AG04450 (cell line): Measurements from ENCODE around the gene SKI. TPM values are rescaled to one million over a fixed set of nuclear protein-coding genes. Genes with fewer than 3 reads are reported as not detected.

Experiments
- CTCF ChIA-PET: fragments of 300-600, 350-600 bp; formaldehyde crosslinking; extraction: SDS; loops from one replicate; lab custom pipeline; 2022; ENCODE audit warnings: antibody characterized with exemption, inconsistent platforms; lab: Charles Lee
- POLR2A ChIA-PET: fragments of 350-600 bp; formaldehyde crosslinking; extraction: SDS; loops from one replicate; lab custom pipeline; 2021; ENCODE audit warnings: antibody characterized with exemption, inconsistent platforms; lab: Yijun Ruan, JAX
- DNase-seq: peaks from one replicate; pipeline ENCODE4 v3.0.0-alpha.2; 2011; ENCODE audit warnings: low read depth, low spot score
- H3K27ac ChIP-seq: one replicate; pipeline ENCODE4 v1.5.1; 2012; ENCODE audit warnings: low read depth, low read length, control low read depth
- H3K27me3 ChIP-seq: one replicate; pipeline ENCODE4 v1.6.0; 2012; ENCODE audit warnings: low read length; ENCODE audit not compliant: control insufficient read depth, insufficient read depth
- H3K4me3 ChIP-seq: 2 replicates; pipeline ENCODE4 v1.5.1; 2011; ENCODE audit warnings: mild to moderate bottlenecking, low read depth, low read length, control low read depth
- H3K9me3 ChIP-seq: 2 replicates; pipeline ENCODE4 v1.5.1; 2012; ENCODE audit warnings: low read length; ENCODE audit not compliant: control insufficient read depth, insufficient read depth
- polyA plus RNA-seq: library from polyadenylated mRNA; depleted of rRNA; stranded (reverse); fragments of >200 nt; gene quantifications from 2 replicates; pipeline ENCODE4 v1.2.3, GENCODE V29; 2011
- TF ChIP-seq, protein P1 (sequence below): IDR thresholded peaks from 2 replicates; pipeline ENCODE4 v1.5.1; 2011; ENCODE audit warnings: low read depth, low read length, control low read depth, inconsistent platforms

The SKI gene
- polyA plus RNA-seq, 1 experiment = 6.7 TPM

- POLR2A ChIA-PET = interaction anchor here (0.6 to 1.5 kb wide), 4 partner anchors 86 to 89 kb away, joined by 3 to 7 read pairs (median 6); no protein-coding TSS in a partner anchor
- no peak for DNase-seq
- peak overlapping the region; percentile 52 for H3K4me3 ChIP-seq
- H3K27me3 ChIP-seq = no peaks in the 10 kb centered on the region
- CTCF ChIA-PET = interaction anchor here (0.5 to 3.4 kb wide), 16 partner anchors 8 to 126 kb away, joined by 3 to 12 read pairs (median 3); partner anchors contain the start of gene FAAP20
- TF ChIP-seq, protein P1, sequence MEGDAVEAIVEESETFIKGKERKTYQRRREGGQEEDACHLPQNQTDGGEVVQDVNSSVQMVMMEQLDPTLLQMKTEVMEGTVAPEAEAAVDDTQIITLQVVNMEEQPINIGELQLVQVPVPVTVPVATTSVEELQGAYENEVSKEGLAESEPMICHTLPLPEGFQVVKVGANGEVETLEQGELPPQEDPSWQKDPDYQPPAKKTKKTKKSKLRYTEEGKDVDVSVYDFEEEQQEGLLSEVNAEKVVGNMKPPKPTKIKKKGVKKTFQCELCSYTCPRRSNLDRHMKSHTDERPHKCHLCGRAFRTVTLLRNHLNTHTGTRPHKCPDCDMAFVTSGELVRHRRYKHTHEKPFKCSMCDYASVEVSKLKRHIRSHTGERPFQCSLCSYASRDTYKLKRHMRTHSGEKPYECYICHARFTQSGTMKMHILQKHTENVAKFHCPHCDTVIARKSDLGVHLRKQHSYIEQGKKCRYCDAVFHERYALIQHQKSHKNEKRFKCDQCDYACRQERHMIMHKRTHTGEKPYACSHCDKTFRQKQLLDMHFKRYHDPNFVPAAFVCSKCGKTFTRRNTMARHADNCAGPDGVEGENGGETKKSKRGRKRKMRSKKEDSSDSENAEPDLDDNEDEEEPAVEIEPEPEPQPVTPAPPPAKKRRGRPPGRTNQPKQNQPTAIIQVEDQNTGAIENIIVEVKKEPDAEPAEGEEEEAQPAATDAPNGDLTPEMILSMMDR = peak; percentile 55
- peak overlapping the region; percentile 47 for H3K27ac ChIP-seq
- H3K9me3 ChIP-seq = no peaks in the 10 kb centered on the region; the same call in 1 of the 2 replicates
Observed at GRCh38 chr1:2314803-2315673, 86.9 kb downstream of the SKI start.

DNA sequence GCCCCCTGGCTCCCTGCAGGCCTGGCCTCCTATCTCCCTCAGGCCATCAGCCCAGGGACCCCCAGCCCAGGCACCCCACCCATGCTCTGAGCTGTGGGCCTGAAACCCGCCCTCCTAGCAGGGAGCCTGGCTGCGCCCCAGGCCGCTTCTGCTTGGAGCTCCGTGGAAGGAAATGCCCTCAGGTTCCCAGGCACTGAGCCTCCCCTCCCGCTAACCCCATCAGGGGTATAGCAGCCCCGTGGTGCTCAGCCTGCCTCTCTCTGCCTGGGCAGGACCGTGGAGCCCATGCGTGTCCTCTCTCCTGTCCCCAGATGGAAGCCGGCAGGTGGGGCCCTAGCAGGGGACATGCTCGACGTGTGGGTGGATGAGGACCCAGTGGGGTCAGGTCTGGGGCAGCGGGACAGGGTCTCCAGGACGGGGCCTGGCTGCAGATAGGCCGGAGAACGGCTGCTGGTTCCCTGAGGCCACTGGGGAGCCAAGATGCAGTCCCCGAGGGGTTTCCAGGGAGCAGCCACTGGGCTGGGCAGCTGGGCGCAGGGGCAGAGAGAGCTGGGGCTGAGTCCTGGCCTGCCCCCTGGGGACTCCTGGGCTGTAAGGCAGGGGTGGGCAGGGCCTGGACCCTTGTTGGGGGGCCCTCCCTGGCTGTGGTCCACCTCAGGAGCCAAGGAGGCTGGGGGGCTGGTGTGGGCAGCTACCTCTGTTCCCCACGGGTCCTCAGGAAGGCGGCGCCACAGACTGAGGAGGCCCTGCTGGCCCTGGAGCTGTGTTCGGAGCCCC lies 87.7 kb downstream of the SKI start:
- H3K27ac ChIP-seq = peak overlapping the region; percentile 52
- DNase-seq = no peak
- TF ChIP-seq, protein P1 = no peak
- CTCF ChIA-PET = interaction anchor here (0.5 to 3.4 kb wide), 13 partner anchors 9 to 126 kb away, joined by 3 to 12 read pairs (median 4); partner anchors contain the start of gene FAAP20
- no peak overlapping the region for H3K4me3 ChIP-seq
- no peaks in the 10 kb centered on the region; the same call in 1 of the 2 replicates for H3K9me3 ChIP-seq
- POLR2A ChIA-PET = interaction anchor here (1.4 kb wide), 1 partner anchor 87 kb away, joined by 7 read pairs; no protein-coding TSS in a partner anchor
- no peaks in the 10 kb centered on the region for H3K27me3 ChIP-seq

DNA sequence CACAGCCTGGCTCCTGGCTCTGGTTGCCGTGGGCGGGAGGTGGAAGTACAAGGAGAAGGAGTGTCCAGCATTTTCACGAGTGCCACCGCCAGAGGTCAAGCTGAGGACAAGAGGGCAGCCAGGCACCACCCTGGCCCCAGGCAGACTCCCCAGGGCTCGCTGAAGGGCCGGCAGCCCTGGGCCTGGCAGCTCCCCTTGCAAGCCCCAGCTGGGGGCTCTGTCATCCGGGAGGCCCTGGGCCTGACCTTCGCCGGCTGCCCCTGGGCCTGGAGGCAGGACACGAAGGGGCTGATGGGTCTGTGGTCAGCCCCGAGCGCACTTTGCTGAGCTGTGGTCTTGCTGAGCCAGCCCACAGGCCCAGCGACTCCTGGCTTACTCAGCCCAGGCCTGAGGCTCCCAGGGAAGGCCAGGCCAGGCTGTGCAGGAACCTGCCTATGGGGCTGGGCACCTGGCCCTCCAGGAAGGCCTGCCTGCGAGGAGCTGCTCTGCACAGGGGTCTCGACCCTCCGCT lies 88.4 kb downstream of the SKI start:
- H3K27me3 ChIP-seq = no peaks in the 10 kb centered on the region
- ChIA-PET CTCF (interaction anchor here (1.2 to 3.4 kb wide), 6 partner anchors 25 to 122 kb away, joined by 3 to 12 read pairs (median 6); partner anchors contain the start of gene FAAP20), POLR2A (interaction anchor here (1.3 to 1.4 kb wide), 2 partner anchors 87 to 89 kb away, joined by 3 to 7 read pairs; no protein-coding TSS in a partner anchor)
- no peaks in the 10 kb centered on the region; the same call in 1 of the 2 replicates for H3K9me3 ChIP-seq
- DNase-seq = no peak
- TF ChIP-seq, protein P1 = no peak
- no peak overlapping the region for H3K4me3 ChIP-seq
- peak overlapping the region; percentile 52 for H3K27ac ChIP-seq

DNA sequence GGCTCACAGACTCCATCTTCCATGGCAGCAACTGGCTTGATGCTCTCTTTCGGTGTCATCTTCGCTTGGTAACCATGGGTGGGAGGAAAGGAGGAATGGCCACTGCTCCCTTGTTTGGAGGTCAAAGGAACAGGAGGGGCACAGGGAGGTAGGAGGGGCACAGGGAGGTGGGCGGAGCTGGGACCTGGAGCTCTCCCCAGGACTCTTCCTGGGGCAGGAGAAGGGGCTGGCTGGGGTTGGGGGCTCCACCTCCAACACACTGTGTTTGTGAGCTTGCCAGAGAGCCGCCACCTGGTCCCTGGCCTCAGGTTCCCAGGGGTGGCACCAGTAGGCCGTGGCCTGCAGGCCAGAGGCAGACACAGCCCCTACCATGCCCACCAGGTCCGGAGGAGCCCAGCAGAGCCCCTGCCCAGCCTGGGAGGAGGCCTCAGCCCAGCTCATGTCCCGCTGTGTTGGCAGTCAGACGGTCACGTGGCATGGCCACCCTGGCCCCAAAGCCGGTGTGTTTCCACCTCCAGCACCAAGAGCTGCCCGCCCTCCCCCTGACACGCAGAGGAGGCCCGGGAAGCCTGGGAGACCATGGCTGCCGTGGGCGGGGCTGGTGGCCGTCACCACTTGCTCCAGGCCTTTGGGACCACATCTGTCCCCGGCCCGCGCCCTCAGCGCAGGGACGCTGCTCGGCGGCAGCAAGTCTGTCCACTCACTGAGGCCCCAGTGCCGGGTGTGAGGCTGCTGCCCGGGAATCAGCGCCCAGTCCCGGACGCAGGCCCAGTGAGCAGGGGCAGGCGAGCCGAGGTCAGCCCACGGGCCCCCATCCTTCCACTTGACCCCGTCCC lies 89.3 kb downstream of the SKI start:
- ChIA-PET CTCF (interaction anchor here (2.3 to 3.4 kb wide), 2 partner anchors 64 to 123 kb away, joined by 8 to 12 read pairs; partner anchors contain the start of gene FAAP20), POLR2A (interaction anchor here (1.3 kb wide), 1 partner anchor 90 kb away, joined by 3 read pairs; no protein-coding TSS in a partner anchor)
- Histone ChIP-seq H3K27me3 (no peaks in the 10 kb centered on the region), H3K27ac (no peak overlapping the region), H3K9me3 (no peaks in the 10 kb centered on the region; the same call in 1 of the 2 replicates), H3K4me3 (no peak overlapping the region)
- TF ChIP-seq, protein P1 = no peak
- DNase-seq = no peak
